ENCODE results near the gene TTLL6. TPM values are rescaled to one million over a fixed set of nuclear protein-coding genes. Genes with fewer than 3 reads are reported as not detected.
A peak's percentile ranks its signal among the peaks of the same experiment; 100 is the strongest.

The TTLL6 gene
- total and polyA plus RNA-seq, 2 donors (not counting 3 experiments of a cell fraction or from before 2014, with no cell fraction given), result not detected

DNA sequence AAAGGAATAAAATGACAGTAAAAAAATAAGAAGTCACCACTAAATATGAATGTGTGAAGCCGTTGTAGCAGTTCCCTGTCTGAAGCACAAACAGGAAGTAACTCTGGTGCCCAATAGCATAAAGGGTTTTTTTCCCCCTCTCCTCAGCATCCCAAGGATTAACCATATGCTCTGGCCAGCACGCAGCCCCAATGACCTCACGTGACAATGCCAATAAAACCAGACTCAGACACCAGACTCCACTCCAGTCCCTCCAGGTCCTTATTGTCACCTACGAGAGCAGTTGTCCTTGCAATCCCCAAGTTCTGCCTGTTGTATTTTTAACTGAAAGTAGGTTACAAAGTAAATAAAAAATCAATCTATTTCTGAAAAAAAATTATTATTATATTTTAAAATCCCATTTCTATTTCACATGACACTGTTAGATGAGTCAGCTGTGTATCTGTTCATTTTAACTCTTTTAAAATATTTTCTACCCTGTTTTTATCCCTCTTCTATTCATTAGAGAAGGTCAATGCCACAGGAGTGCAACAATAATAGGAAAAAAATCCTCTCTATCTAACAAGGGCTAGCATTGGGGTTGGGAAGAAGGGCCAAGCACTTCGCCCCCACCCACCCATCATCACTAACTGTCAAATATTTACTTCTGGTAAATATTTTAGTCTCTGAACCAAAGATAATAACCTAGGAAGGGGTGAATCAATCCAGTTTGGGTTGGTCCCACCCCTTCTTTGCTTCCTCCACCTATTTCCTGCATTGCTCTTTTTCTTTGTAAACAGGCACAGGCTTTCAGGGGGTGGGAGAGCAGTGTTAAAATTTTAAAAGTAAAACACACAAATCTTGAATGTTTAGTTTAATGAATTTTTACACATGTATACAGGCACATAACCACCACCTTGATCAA is 101.3 kb downstream of the TTLL6 start:
- Histone ChIP-seq H3K27ac (ENCODE audit: insufficient read depth, low read depth, low read length) (no peak overlapping the region), H3K4me3 (replicated peaks in 1 of 3; ENCODE audit: insufficient read depth in 1 of 3, low read depth in 1 of 3, low read length in 3 of 3) (no peak overlapping the region), H3K9me3 (replicated peaks; ENCODE audit: control insufficient read depth, insufficient read depth, low read length) (no peaks in the 10 kb centered on the region), H3K27me3 (ENCODE audit: control insufficient read depth in 2 of 2, insufficient read depth in 2 of 2, low read length in 2 of 2) (peaks cover 57 to 66% of the 10 kb centered on the region in 2 experiments), H3K4me1 (ENCODE audit: control insufficient read depth, extremely low read depth, insufficient read depth, low read length) (peaks cover 3% of the 10 kb centered on the region), H2AFZ (ENCODE audit: low read depth, low read length) (no peak overlapping the region), H3K79me2 (ENCODE audit: control insufficient read depth, insufficient read depth, low read length) (no peaks in the 10 kb centered on the region), H3K9me1 (replicated peaks; ENCODE audit: control insufficient read depth, extremely low read depth, insufficient read depth, low read length) (no peaks in the 10 kb centered on the region), H4K20me1 (replicated peaks; ENCODE audit: control insufficient read depth, extremely low read depth, insufficient read depth, low read length) (no peaks in the 10 kb centered on the region), H3K36me3 (ENCODE audit: control insufficient read depth in 2 of 2, extremely low read depth in 1 of 2, insufficient read depth in 2 of 2, low read length in 2 of 2) (no peaks in the 10 kb centered on the region), H3K9ac (replicated peaks; ENCODE audit: extremely low read depth, insufficient read depth, low read length) (no peak overlapping the region), H3K4me2 (ENCODE audit: insufficient read depth, low read length) (no peak overlapping the region)
- CTCF ChIA-PET, result interaction anchor here (1.1 to 1.8 kb wide), 4 partner anchors 9 to 79 kb away, joined by 3 to 6 read pairs (median 4); no protein-coding TSS in a partner anchor
- no peak for FAIRE-seq
- BruUV-seq (replicated peaks), result no TSS peak
- intact Hi-C loops (cut with micrococcal nuclease) (no loop called here), dilution Hi-C loops (cut with MboI; ENCODE audit: extremely low pct_ligation_motif_present, low sequenced_read_pairs) (no loop called here)
- POLR2A ChIA-PET, result interaction anchor here (0.6 kb wide), 1 partner anchor 25 kb away, joined by 5 read pairs; no protein-coding TSS in a partner anchor
- TF ChIP-seq MYC (IDR thresholded peaks at IDR 0.05; ENCODE audit: low read depth, low read length) (no peak), POLR2A (IDR thresholded peaks at IDR 0.05; ENCODE audit: low read depth, low read length) (no peak), FOS (IDR thresholded peaks at IDR 0.05; ENCODE audit: borderline replicate concordance, insufficient read depth, low read length) (no peak), JUN (IDR thresholded peaks at IDR 0.05; ENCODE audit: borderline replicate concordance, insufficient read depth, insufficient read length, low read depth) (no peak), GATA2 (IDR thresholded peaks at IDR 0.05; ENCODE audit: insufficient read depth, insufficient read length, low read depth, low read length) (no peak), EZH2 (IDR thresholded peaks at IDR 0.05; ENCODE audit: borderline replicate concordance, low read depth, low read length, severe bottlenecking) (no peak), POLR2AphosphoS5 (IDR thresholded peaks at IDR 0.05; ENCODE audit: insufficient read depth, low read depth, low read length) (no peak)
- TF ChIP-seq, protein P1, sequence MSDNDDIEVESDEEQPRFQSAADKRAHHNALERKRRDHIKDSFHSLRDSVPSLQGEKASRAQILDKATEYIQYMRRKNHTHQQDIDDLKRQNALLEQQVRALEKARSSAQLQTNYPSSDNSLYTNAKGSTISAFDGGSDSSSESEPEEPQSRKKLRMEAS (IDR thresholded peaks at IDR 0.05; ENCODE audit: insufficient read depth, insufficient read length), result no peak
- TF ChIP-seq, protein P2, sequence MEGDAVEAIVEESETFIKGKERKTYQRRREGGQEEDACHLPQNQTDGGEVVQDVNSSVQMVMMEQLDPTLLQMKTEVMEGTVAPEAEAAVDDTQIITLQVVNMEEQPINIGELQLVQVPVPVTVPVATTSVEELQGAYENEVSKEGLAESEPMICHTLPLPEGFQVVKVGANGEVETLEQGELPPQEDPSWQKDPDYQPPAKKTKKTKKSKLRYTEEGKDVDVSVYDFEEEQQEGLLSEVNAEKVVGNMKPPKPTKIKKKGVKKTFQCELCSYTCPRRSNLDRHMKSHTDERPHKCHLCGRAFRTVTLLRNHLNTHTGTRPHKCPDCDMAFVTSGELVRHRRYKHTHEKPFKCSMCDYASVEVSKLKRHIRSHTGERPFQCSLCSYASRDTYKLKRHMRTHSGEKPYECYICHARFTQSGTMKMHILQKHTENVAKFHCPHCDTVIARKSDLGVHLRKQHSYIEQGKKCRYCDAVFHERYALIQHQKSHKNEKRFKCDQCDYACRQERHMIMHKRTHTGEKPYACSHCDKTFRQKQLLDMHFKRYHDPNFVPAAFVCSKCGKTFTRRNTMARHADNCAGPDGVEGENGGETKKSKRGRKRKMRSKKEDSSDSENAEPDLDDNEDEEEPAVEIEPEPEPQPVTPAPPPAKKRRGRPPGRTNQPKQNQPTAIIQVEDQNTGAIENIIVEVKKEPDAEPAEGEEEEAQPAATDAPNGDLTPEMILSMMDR (IDR thresholded peaks at IDR 0.05; ENCODE audit: extremely low read depth in 1 of 2, insufficient read depth in 1 of 2, low read depth in 1 of 2, low read length in 2 of 2), result no peak
- DNase-seq (ENCODE audit: low read depth, low spot score), result no peak

MicroRNAs within 50 kb of the gene (microRNA counts, 767-probe panel; counts per million panel counts)
- microRNA hsa-miR-3185, result 723 counts per million, percentile 96 among the panel's probes with 10 or more counts

Small RNA genes lying within 50 kb of the gene (microRNA-seq; reads per million reads assigned to microRNA genes)
- gene MIR3185 (ENCODE audit: borderline number of aligned reads, borderline replicate concordance), result not detected

Small RNA genes lying within 50 kb of the gene (small RNA-seq; reads per million reads assigned to genes)
- gene COX6B1P2 (ENCODE audit: insufficient read depth, insufficient read length, low read depth, low replicate concordance) (not detected), gene MIR3185 (ENCODE audit: insufficient read depth, insufficient read length, low read depth, low replicate concordance) (not detected), gene RF02132 (ENCODE audit: insufficient read depth, insufficient read length, low read depth, low replicate concordance) (not detected), gene RF02133 (ENCODE audit: insufficient read depth, insufficient read length, low read depth, low replicate concordance) (not detected), gene RN7SL125P (ENCODE audit: insufficient read depth, insufficient read length, low read depth, low replicate concordance) (not detected)

Other genes with a start within 250 kb of the TTLL6 start
- gene HOXB4, start 238.9 kb downstream of the TTLL6 start, total RNA-seq, result 11.2 and 13.1 TPM in 2 replicates
- 4.6 and 5.4 TPM in 2 replicates for gene HOXB4, start 238.9 kb downstream of the TTLL6 start, polyA plus RNA-seq
- 45.0 and 56.6 TPM in 2 replicates for gene HOXB3, start 227.0 kb downstream of the TTLL6 start, total RNA-seq
- 29.6 and 33.0 TPM in 2 replicates for gene HOXB3, start 227.0 kb downstream of the TTLL6 start, polyA plus RNA-seq
- gene HOXB5, start 223.4 kb downstream of the TTLL6 start, total RNA-seq, result 7.3 and 8.5 TPM in 2 replicates
- gene HOXB5, start 223.4 kb downstream of the TTLL6 start, polyA plus RNA-seq, result 2.0 and 2.6 TPM in 2 replicates
- gene HOXB6, start 212.2 kb downstream of the TTLL6 start, total RNA-seq, result 24.0 and 27.4 TPM in 2 replicates
- 8.8 and 10.0 TPM in 2 replicates for gene HOXB6, start 212.2 kb downstream of the TTLL6 start, polyA plus RNA-seq
- gene HOXB7, start 206.2 kb downstream of the TTLL6 start, total RNA-seq, result 24.5 and 29.8 TPM in 2 replicates
- gene HOXB7, start 206.2 kb downstream of the TTLL6 start, polyA plus RNA-seq, result 23.5 and 24.2 TPM in 2 replicates
- 1.7 and 2.0 TPM in 2 replicates for gene HOXB8, start 201.9 kb downstream of the TTLL6 start, total RNA-seq
- 1.6 and 2.4 TPM in 2 replicates for gene HOXB8, start 201.9 kb downstream of the TTLL6 start, polyA plus RNA-seq
- 0.69 and 1.1 TPM in 2 replicates for gene HOXB9, start 190.9 kb downstream of the TTLL6 start, total RNA-seq
- gene HOXB9, start 190.9 kb downstream of the TTLL6 start, polyA plus RNA-seq, result 0.49 and 0.79 TPM in 2 replicates
- gene PRAC1, start 94.7 kb downstream of the TTLL6 start, total RNA-seq, result not detected in 2 replicates
- not detected in 2 replicates for gene PRAC1, start 94.7 kb downstream of the TTLL6 start, polyA plus RNA-seq
- gene PRAC2, start 94.0 kb downstream of the TTLL6 start, total RNA-seq, result not detected in 2 replicates
- gene PRAC2, start 94.0 kb downstream of the TTLL6 start, polyA plus RNA-seq, result not detected in 2 replicates
- not detected in 2 replicates for gene HOXB13, start 88.5 kb downstream of the TTLL6 start, total RNA-seq
- gene HOXB13, start 88.5 kb downstream of the TTLL6 start, polyA plus RNA-seq, result not detected in 2 replicates
- 52.1 and 64.9 TPM in 2 replicates for gene CALCOCO2, start 13.8 kb upstream of the TTLL6 start, total RNA-seq
- 20.6 and 22.0 TPM in 2 replicates for gene CALCOCO2, start 13.8 kb upstream of the TTLL6 start, polyA plus RNA-seq
- gene ATP5MC1, start 75.6 kb upstream of the TTLL6 start, total RNA-seq, result 93.8 and 95.1 TPM in 2 replicates
- 704 and 802 TPM in 2 replicates for gene ATP5MC1, start 75.6 kb upstream of the TTLL6 start, polyA plus RNA-seq
- gene UBE2Z, start 91.2 kb upstream of the TTLL6 start, total RNA-seq, result 95.1 and 104 TPM in 2 replicates
- 106 and 117 TPM in 2 replicates for gene UBE2Z, start 91.2 kb upstream of the TTLL6 start, polyA plus RNA-seq
- 166 and 173 TPM in 2 replicates for gene SNF8, start 127.6 kb upstream of the TTLL6 start, total RNA-seq
- gene SNF8, start 127.6 kb upstream of the TTLL6 start, polyA plus RNA-seq, result 176 and 194 TPM in 2 replicates
- gene GIP, start 151.4 kb upstream of the TTLL6 start, total RNA-seq, result not detected in 2 replicates
- not detected in 2 replicates for gene GIP, start 151.4 kb upstream of the TTLL6 start, polyA plus RNA-seq
- gene IGF2BP1, start 180.2 kb upstream of the TTLL6 start, total RNA-seq, result 91.7 and 99.5 TPM in 2 replicates
- gene IGF2BP1, start 180.2 kb upstream of the TTLL6 start, polyA plus RNA-seq, result 8.6 and 9.5 TPM in 2 replicates